K562 (cell line): Measurements from ENCODE around the gene MYB. TPM values are rescaled to one million over a fixed set of nuclear protein-coding genes. Genes with fewer than 3 reads are reported as not detected.

ENCODE experiments used
- BCOR ChIP-seq: fragments of 450-650 bp; IDR thresholded peaks from 2 replicates; pipeline ENCODE4 v1.6.1; 2016
- DDX20 ChIP-seq: fragments of 450-650 bp; IDR thresholded peaks from 2 replicates; pipeline ENCODE4 v1.6.1; 2016; ENCODE audit warnings: missing genetic modification characterization, low read depth, mild to moderate bottlenecking, missing compliant biosample characterization, moderate library complexity
- FOXA3 ChIP-seq, 2 experiments: fragments of 450-650 bp in 1 of 2; sonication (generic) in 1 of 2; formaldehyde crosslinking; IDR thresholded peaks in 1 of 2; conservative IDR thresholded peaks in 1 of 2; 2 replicates each; pipeline versions ENCODE4 v1.4.0 to v1.8.0; 2020 to 2022; ENCODE audit warnings: mild to moderate bottlenecking in 2 of 2, missing genetic modification reagents in 1 of 2
- HMG20A ChIP-seq: fragments of 450-650 bp; formaldehyde crosslinking; conservative IDR thresholded peaks from 2 replicates; pipeline ENCODE4 v1.4.0; 2020; ENCODE audit warnings: mild to moderate bottlenecking, mixed read lengths
- KLF1 ChIP-seq: fragments of 450-650 bp; IDR thresholded peaks from 2 replicates; pipeline ENCODE4 v1.6.1; 2016; ENCODE audit warnings: missing genetic modification characterization, missing compliant biosample characterization
- MBD2 ChIP-seq: sonication (generic); IDR thresholded peaks from 2 replicates; pipeline ENCODE4 v1.6.1; 2016; ENCODE audit warnings: low read depth, borderline replicate concordance
- MEF2A ChIP-seq: IDR thresholded peaks from 2 replicates; pipeline ENCODE4 v1.6.1; 2011; ENCODE audit warnings: low read depth, mild to moderate bottlenecking, low read length, moderate library complexity; ENCODE audit not compliant: control insufficient read depth
- PBX2 ChIP-seq, 2 experiments: IDR thresholded peaks in 1 of 2; conservative IDR thresholded peaks in 1 of 2; 2 replicates each; pipeline ENCODE4 v1.6.1; 2016; ENCODE audit warnings: low read depth in 2 of 2, mild to moderate bottlenecking in 1 of 2, missing compliant biosample characterization in 1 of 2, missing genetic modification characterization in 1 of 2, moderate library complexity in 1 of 2
- PHB ChIP-seq: fragments of 250-450 bp; sonication (Bioruptor Pico); IDR thresholded peaks from 2 replicates; pipeline ENCODE4 v1.5.0; 2021
- SFPQ ChIP-seq: fragments of 200-400 bp; formaldehyde crosslinking; IDR thresholded peaks from 2 replicates; pipeline ENCODE4 v1.6.1; 2017; ENCODE audit warnings: mild to moderate bottlenecking, low read depth, low read length, moderate library complexity
- SPI1 ChIP-seq: IDR thresholded peaks from 2 replicates; pipeline ENCODE4 v1.6.1; 2011; ENCODE audit warnings: low read depth, low read length, control low read depth, borderline replicate concordance
- TFAP4 ChIP-seq: sonication (generic); formaldehyde crosslinking; IDR thresholded peaks from 2 replicates; pipeline ENCODE4 v1.8.0; 2022; ENCODE audit warnings: missing genetic modification reagents, mild to moderate bottlenecking, moderate library complexity, borderline replicate concordance
- TRIM25 ChIP-seq: fragments of 450-650 bp; IDR thresholded peaks from 2 replicates; pipeline ENCODE4 v1.7.0; 2016; ENCODE audit warnings: borderline replicate concordance
- ZNF146 ChIP-seq: IDR thresholded peaks from one replicate; pipeline ENCODE4 v1.6.1; 2018; ENCODE audit warnings: missing compliant biosample characterization; ENCODE audit not compliant: unreplicated experiment
- ZNF174 ChIP-seq: fragments of 250-450 bp; sonication (Bioruptor Pico); IDR thresholded peaks from 2 replicates; pipeline ENCODE4 v1.4.0; 2020; ENCODE audit warnings: mild to moderate bottlenecking
- ZNF239 ChIP-seq: fragments of 250-450 bp; sonication (Bioruptor Pico); IDR thresholded peaks from 2 replicates; pipeline ENCODE4 v1.4.0; 2020; ENCODE audit warnings: mild to moderate bottlenecking
- ZNF551 ChIP-seq: fragments of 250-450 bp; sonication (Bioruptor Pico); IDR thresholded peaks from 2 replicates; pipeline ENCODE4 v1.5.0; 2021; ENCODE audit warnings: mild to moderate bottlenecking, moderate library complexity
- ZNF699 ChIP-seq: fragments of 250-450 bp; sonication (Bioruptor Pico); IDR thresholded peaks from 2 replicates; pipeline ENCODE4 v1.8.0; 2021; ENCODE audit warnings: mild to moderate bottlenecking, moderate library complexity; ENCODE audit not compliant: insufficient replicate concordance
- ZNF717 ChIP-seq: fragments of 250-450 bp; sonication (Bioruptor Pico); IDR thresholded peaks from 2 replicates; pipeline ENCODE4 v1.5.0; 2021
- ZNF75A ChIP-seq: fragments of 450-650 bp; formaldehyde crosslinking; IDR thresholded peaks from 2 replicates; pipeline ENCODE4 v1.4.0; 2020; ENCODE audit warnings: mild to moderate bottlenecking
- polyA plus RNA-seq, 8 experiments: library from polyadenylated mRNA; depleted of rRNA in 4 of 8; stranded (reverse) in 5 of 8; unstranded in 3 of 8; fragments of >200 nt; fragmentation: Nextera tagmentation in 2 of 8; fragmentation: Illumina TruSeq in 1 of 8; extraction: Ambion mirVana in 2 of 8; extraction: Trizol in 1 of 8; gene quantifications; 2 replicates each; pipeline versions ENCODE4 v1.2.1 to v1.2.3, GENCODE V29; 2011 to 2014; ENCODE audit warnings: inconsistent platforms in 1 of 8, missing spikeins in 1 of 8
- total RNA-seq, 7 experiments: library from RNA; depleted of rRNA in 6 of 7; stranded (reverse); fragments of >200 nt in 6 of 7; fragmentation: Illumina TruSeq in 2 of 7; extraction: Trizol in 2 of 7; gene quantifications; 2 replicates each; pipeline versions ENCODE4 v1.2.1 to v1.2.3, GENCODE V29; 2011 to 2021; ENCODE audit warnings: low replicate concordance in 1 of 7

Gene MYB
- total and polyA plus RNA-seq, 9 of the 15 experiments (the other 6 are each of a cell fraction or from before 2014, with no cell fraction given), result 35.8 to 218 (median 140) TPM

GRCh38 chr6:135183532-135184440, 2.7 kb downstream of the MYB start (continued):
- peak; percentile 69; the same call in 1 of the 2 replicates for TF ChIP-seq TFAP4 (CRISPR knock-in tag)
- TF ChIP-seq ZNF717 (CRISPR knock-in tag), result no peak
- no peak for TF ChIP-seq PHB (CRISPR knock-in tag)
- TF ChIP-seq ZNF146 (CRISPR knock-in tag), result no peak
- peak; percentile 73 for TF ChIP-seq BCOR
- no peak for TF ChIP-seq ZNF75A
- no peak for TF ChIP-seq SFPQ
- no peak for TF ChIP-seq MEF2A
- TF ChIP-seq SPI1, result peak; percentile 95
- no peak for TF ChIP-seq MBD2
- no peak for TF ChIP-seq ZNF551 (CRISPR knock-in tag)
- TF ChIP-seq PBX2 (CRISPR knock-in tag; IDR thresholded peaks at IDR 0.05; ENCODE audit: low read depth), result no peak
- TF ChIP-seq PBX2 (tag; conservative IDR thresholded peaks at IDR 0.05; ENCODE audit: low read depth), result no peak
- 0 out of 4 replicates have a peak, but pooled peaks of 1 of the 2 experiments have one; percentile 14 for TF ChIP-seq FOXA3 (CRISPR knock-in tag; conservative IDR thresholded peaks at IDR 0.05 in 1 of 2, IDR thresholded peaks at IDR 0.05 in 1 of 2)
- no peak for TF ChIP-seq HMG20A (CRISPR knock-in tag)
- TF ChIP-seq DDX20 (tag), result no peak
- no peak for TF ChIP-seq KLF1 (tag)
- TF ChIP-seq TRIM25, result no peak
- TF ChIP-seq ZNF174 (CRISPR knock-in tag), result no peak
- TF ChIP-seq ZNF239, result no peak
- no peak for TF ChIP-seq ZNF699 (CRISPR knock-in tag)
